MM.1S (cell line): ENCODE measurements around the gene ZNF740.
A peak's percentile ranks its signal among the peaks of the same experiment; 100 is the strongest.

Source experiments
- DNase-seq: peaks from one replicate; pipeline ENCODE4 v3.0.0-alpha.2; 2015
- H2AFZ ChIP-seq: fragments of 300-600 bp; sonication (generic); 2 replicates; pipeline ENCODE4 v1.6.0; 2016; ENCODE audit warnings: antibody characterized with exemption, low read length
- H3F3A ChIP-seq: fragments of 300-600 bp; sonication (generic); 2 replicates; pipeline ENCODE4 v1.6.1; 2016; ENCODE audit warnings: mild to moderate bottlenecking, antibody characterized with exemption, low read length, moderate library complexity, mixed read lengths; ENCODE audit not compliant: insufficient read depth
- H3K27ac ChIP-seq: fragments of 300-600 bp; sonication (generic); 2 replicates; pipeline ENCODE4 v1.5.1; 2016; ENCODE audit warnings: mild to moderate bottlenecking, low read length
- H3K27me3 ChIP-seq: fragments of 300-600 bp; sonication (generic); replicated peaks from 2 replicates; pipeline ENCODE4 v1.6.0; 2016; ENCODE audit warnings: low read length; ENCODE audit not compliant: insufficient read depth
- H3K36me3 ChIP-seq: fragments of 300-600 bp; sonication (generic); replicated peaks from 2 replicates; pipeline ENCODE4 v1.6.1; 2016; ENCODE audit warnings: mild to moderate bottlenecking, low read length, mixed read lengths; ENCODE audit not compliant: insufficient read depth
- H3K4me1 ChIP-seq: fragments of 300-600 bp; sonication (generic); 2 replicates; pipeline ENCODE4 v1.6.1; 2016; ENCODE audit warnings: low read length, mixed read lengths
- H3K4me2 ChIP-seq: fragments of 300-600 bp; sonication (generic); 2 replicates; pipeline ENCODE4 v1.6.0; 2016; ENCODE audit warnings: low read depth, low read length
- H3K4me3 ChIP-seq: fragments of 300-600 bp; sonication (generic); 2 replicates; pipeline ENCODE4 v1.5.1; 2016; ENCODE audit warnings: low read length, mixed read lengths
- H3K79me2 ChIP-seq: fragments of 300-600 bp; sonication (generic); 2 replicates; pipeline ENCODE4 v1.6.1; 2016; ENCODE audit warnings: mixed run types, low read length, mixed read lengths
- H3K9ac ChIP-seq: fragments of 300-600 bp; sonication (generic); 2 replicates; pipeline ENCODE4 v1.6.1; 2016; ENCODE audit warnings: low read length, mixed read lengths
- H3K9me2 ChIP-seq: fragments of 300-600 bp; sonication (generic); replicated peaks from 2 replicates; pipeline ENCODE4 v1.6.1; 2016; ENCODE audit warnings: mild to moderate bottlenecking, low read length, mixed read lengths; ENCODE audit not compliant: insufficient read depth
- H3K9me3 ChIP-seq: fragments of 300-600 bp; sonication (generic); replicated peaks from 2 replicates; pipeline ENCODE4 v1.6.1; 2016; ENCODE audit warnings: mild to moderate bottlenecking, low read length, mixed read lengths; ENCODE audit not compliant: insufficient read depth
- H4K20me1 ChIP-seq: fragments of 300-600 bp; sonication (generic); 2 replicates; pipeline ENCODE4 v1.6.1; 2016; ENCODE audit warnings: mild to moderate bottlenecking, low read length, moderate library complexity, mixed read lengths; ENCODE audit not compliant: insufficient read depth
- EZH2 ChIP-seq: fragments of 300-600 bp; sonication (generic); optimal IDR thresholded peaks from 2 replicates; pipeline ENCODE3; 2017; ENCODE audit warnings: low read depth, mild to moderate bottlenecking, antibody characterized with exemption, low read length, mixed read lengths
- EZH2phosphoT487 ChIP-seq: fragments of 300-600 bp; sonication (generic); IDR thresholded peaks from 2 replicates; pipeline ENCODE4 v1.6.1; 2018; ENCODE audit warnings: antibody characterized with exemption, low read length
- TF ChIP-seq, protein P1 (sequence below): fragments of 300-600 bp; sonication (generic); IDR thresholded peaks from 2 replicates; pipeline ENCODE4 v1.5.1; 2016; ENCODE audit warnings: antibody characterized with exemption, low read length, mixed read lengths

ZNF740 gene

DNA sequence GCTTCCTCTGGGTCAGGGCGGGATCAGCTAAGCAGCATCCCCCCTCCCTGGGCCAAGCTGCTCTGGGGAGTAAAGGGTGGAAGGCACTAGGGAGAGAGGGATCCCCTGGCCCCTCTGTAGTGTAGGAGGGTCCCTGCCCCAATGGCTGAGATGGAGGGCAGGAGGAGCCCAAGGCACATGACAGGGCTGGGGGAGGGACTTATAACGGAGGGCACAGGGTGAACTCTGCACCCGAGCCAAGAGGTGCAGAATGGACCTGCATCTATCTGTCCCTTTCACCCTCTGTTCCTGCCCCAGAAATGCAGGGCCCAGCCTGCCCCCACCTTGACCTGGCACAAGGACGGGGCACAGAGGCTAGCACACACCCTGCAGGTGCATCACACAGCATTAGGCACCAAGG is 30.3 kb downstream of the ZNF740 start:
- DNase-seq = no peak
- Histone ChIP-seq H3K4me2 (no peak overlapping the region), H3K79me2 (peaks cover 62% of the 10 kb centered on the region), H2AFZ (no peak overlapping the region), H3F3A (peaks cover 59% of the 10 kb centered on the region), H3K36me3 (0 out of 2 replicates have a peak, but pooled peaks cover 7% of the 10 kb centered on the region), H3K9ac (no peak overlapping the region), H3K4me3 (no peak overlapping the region), H3K9me2 (no peaks in the 10 kb centered on the region), H3K27me3 (no peaks in the 10 kb centered on the region), H4K20me1 (no peaks in the 10 kb centered on the region), H3K27ac (no peak overlapping the region), H3K9me3 (no peaks in the 10 kb centered on the region), H3K4me1 (peaks cover 31% of the 10 kb centered on the region)
- TF ChIP-seq EZH2phosphoT487 (no peak), EZH2 (no peak)
- TF ChIP-seq, protein P1, sequence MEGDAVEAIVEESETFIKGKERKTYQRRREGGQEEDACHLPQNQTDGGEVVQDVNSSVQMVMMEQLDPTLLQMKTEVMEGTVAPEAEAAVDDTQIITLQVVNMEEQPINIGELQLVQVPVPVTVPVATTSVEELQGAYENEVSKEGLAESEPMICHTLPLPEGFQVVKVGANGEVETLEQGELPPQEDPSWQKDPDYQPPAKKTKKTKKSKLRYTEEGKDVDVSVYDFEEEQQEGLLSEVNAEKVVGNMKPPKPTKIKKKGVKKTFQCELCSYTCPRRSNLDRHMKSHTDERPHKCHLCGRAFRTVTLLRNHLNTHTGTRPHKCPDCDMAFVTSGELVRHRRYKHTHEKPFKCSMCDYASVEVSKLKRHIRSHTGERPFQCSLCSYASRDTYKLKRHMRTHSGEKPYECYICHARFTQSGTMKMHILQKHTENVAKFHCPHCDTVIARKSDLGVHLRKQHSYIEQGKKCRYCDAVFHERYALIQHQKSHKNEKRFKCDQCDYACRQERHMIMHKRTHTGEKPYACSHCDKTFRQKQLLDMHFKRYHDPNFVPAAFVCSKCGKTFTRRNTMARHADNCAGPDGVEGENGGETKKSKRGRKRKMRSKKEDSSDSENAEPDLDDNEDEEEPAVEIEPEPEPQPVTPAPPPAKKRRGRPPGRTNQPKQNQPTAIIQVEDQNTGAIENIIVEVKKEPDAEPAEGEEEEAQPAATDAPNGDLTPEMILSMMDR = no peak

DNA sequence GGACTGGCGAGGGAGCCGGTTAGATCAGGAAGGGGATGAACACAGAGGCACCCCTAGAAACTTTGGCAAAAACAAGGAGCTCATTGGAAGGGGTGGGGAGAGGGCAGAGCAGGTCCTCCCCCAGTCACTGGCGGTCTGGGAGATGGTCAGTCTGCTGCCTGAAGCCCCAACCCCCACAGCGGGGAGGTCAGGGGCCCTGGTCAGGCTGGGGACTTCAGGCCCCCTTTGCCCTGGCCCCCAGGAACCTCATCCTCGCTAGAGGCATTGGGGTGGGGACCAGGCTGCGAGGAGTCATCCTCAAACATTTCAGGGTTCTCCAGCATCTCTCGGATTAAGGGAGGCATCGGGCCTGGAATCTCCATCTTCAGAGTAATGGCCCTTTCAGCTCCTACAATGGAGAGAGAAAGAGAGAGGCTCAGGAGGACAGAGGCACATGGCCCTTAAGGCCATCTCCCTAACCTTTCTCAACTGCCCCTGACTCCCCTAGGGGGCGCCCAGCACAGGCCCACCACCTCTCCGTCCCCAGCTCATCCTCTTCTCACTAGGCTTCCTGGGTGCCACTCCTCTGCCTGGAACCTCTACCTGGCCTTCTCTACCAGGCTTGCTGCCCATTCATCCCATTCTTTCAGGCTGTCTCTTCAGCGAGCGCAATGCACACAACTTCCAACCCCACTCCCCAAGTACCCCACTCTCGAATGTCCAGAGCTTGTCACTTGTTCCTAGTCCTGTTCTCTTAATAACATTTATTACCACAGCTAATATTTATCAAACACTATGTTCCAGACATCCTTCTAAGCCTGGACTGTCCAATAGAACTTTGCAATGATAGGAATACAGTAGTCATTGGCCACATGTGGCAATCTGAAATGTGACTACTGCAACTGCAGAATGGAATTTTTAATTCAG is 31.2 kb downstream of the ZNF740 start:
- no peak overlapping the region for H3K27ac ChIP-seq
- no peak overlapping the region for H3K4me2 ChIP-seq
- TF ChIP-seq EZH2 = no peak
- TF ChIP-seq, protein P1 = peak; percentile 41
- no peak overlapping the region for H3K9ac ChIP-seq
- DNase-seq = no peak
- no peak overlapping the region for H3K4me3 ChIP-seq
- H3K27me3 ChIP-seq = no peaks in the 10 kb centered on the region
- no peaks in the 10 kb centered on the region for H3K9me2 ChIP-seq
- H3F3A ChIP-seq = peaks cover 50% of the 10 kb centered on the region
- no peaks in the 10 kb centered on the region for H3K9me3 ChIP-seq
- H4K20me1 ChIP-seq = no peaks in the 10 kb centered on the region
- 0 out of 2 replicates have a peak, but pooled peaks cover 2% of the 10 kb centered on the region for H3K36me3 ChIP-seq
- H3K79me2 ChIP-seq = peaks cover 59% of the 10 kb centered on the region
- H2AFZ ChIP-seq = no peak overlapping the region
- peaks cover 31% of the 10 kb centered on the region for H3K4me1 ChIP-seq

DNA sequence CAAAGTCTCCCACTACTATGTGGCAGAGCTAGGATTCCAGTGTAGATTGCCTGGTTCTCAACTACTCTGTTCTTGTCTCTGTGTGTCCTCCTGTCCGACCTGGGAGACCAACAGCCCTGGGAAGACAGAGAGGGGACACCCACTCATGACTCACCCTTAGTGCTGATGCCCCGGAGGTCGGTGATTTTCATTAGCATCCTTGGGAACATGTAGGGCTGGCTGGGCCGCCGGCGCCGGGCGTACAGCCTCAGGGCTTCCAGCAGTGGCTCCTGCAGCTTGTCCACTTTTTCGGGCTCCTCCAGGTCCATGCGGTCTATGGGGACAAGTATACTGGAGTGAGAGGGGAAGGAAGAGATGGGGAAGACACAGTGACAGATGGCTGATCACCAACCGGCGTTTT is 32.4 kb downstream of the ZNF740 start:
- no peak overlapping the region for H3K4me2 ChIP-seq
- DNase-seq = no peak
- peaks cover 40% of the 10 kb centered on the region for H3F3A ChIP-seq
- no peak overlapping the region for H2AFZ ChIP-seq
- H3K79me2 ChIP-seq = peaks cover 52% of the 10 kb centered on the region
- no peaks in the 10 kb centered on the region for H3K36me3 ChIP-seq
- H3K4me3 ChIP-seq = no peak overlapping the region
- no peaks in the 10 kb centered on the region for H3K9me3 ChIP-seq
- no peaks in the 10 kb centered on the region for H3K9me2 ChIP-seq
- H3K27me3 ChIP-seq = no peaks in the 10 kb centered on the region
- peaks cover 31% of the 10 kb centered on the region for H3K4me1 ChIP-seq
- TF ChIP-seq EZH2phosphoT487 = no peak
- TF ChIP-seq EZH2 = no peak
- TF ChIP-seq, protein P1 = no peak
- H3K9ac ChIP-seq = no peak overlapping the region
- no peaks in the 10 kb centered on the region for H4K20me1 ChIP-seq
- H3K27ac ChIP-seq = no peak overlapping the region
